Stimulated activated CD4-positive, alpha-beta T cell treated with anti-CD3 and anti-CD28 coated beads, Interleukin-1b, Interleukin-23, amount 100 ng/mL, for 4 hours (primary cell): ENCODE data around the gene NELL1.

ENCODE experiments used
- DNase-seq, 2 donors: peaks; one replicate each; pipeline ENCODE4 v3.0.0-alpha.2; 2020; ENCODE audit warnings: low read depth in 2 of 2

Gene NELL1

GRCh38 chr11:21481255-21481654 lies 811.9 kb downstream of the NELL1 start:
- no peak for DNase-seq

- DNase-seq = no peak
These were observed 814.7 kb downstream of the NELL1 start for GRCh38 chr11:21484039-21484438.

DNA sequence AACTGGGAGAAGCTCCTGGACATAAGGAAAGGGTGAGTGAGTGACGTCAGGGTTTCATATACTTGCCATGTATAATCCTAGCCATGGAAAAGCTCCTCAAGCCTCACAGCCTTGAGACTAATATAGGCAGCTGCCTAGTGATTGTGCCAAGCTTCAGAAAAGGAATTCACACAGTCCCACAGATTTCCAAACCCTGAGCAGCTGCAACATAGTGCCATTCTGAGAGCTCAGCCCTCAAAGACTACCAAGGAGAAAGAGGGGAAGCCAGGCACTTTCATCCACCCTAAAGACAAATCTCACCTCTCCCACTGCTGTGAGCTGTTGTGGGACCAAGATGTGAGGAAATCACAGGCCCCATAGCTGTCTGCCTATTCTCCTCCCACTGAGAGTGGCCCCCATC lies 815.6 kb downstream of the NELL1 start:
- DNase-seq = no peak

DNA sequence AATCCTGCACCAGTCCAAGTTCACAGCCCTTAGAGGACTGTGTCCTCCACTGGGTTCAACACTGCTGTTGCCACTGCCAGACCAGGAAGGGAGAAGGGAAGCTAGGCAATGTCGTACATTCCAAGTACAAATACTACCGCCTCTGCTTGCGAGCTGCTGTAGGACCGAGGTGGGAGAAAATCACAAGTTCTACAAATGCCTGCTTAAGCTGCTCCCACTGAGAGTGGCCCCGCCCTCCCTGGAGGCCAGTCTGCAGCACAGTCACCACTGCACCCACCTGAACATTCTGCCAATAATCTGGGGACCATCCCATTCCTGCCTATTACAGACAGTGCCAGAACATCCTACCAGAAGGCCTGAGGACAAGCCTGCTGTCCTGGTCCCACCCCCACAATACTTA lies 816.0 kb downstream of the NELL1 start:
- DNase-seq = no peak

DNA sequence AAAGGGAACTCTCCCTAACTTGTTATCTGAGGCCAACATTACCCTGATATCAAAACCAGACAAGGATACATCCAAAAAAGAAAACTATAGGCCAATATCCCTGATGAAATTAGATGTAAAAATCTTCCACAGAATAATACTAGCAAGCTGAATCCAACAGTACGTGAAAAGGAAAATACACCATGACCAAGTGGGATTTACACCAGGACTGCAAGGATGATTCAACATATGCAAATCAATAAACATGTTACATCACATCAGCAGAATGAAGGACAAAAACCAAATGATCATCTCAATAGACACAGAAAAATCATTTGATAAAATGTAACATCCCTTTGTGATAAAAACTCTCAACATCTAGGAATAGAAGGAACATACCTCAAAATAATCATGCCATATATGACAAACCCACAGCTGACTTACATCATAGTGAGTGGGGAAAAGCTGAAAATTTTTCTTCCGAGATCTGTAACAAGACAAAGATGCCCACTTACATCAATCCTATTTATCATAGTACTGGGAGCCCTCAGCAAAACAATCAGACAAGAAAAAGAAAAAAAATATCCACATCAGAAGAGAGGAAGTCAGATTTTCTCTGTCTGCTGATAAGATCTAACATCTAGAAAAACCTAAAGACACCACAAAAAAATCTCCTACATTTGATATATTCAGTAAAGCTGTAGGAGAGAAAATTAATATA lies 820.2 kb downstream of the NELL1 start:
- no peak for DNase-seq

DNA sequence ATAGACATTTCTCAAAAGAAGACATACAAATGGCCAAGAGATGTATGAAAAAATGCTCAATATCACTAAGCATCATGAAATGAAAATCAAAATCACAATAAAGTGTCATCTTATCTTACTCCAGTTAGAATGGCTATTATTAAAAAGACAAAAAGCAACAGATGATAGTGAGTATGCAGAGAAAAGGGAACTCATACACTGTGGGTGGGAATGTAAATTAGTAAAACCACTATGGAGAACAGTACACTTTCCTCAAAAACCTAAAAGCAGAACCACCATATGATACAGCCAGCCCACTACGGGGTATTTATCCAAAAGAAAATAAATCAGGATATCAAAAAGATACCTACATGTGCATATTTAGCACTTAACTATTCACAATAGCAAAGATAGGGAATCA lies 823.5 kb downstream of the NELL1 start:
- DNase-seq = no peak

GRCh38 chr11:21494946-21495345 lies 825.6 kb downstream of the NELL1 start:
- DNase-seq = no peak

GRCh38 chr11:21495879-21496278 lies 826.5 kb downstream of the NELL1 start:
- DNase-seq = no peak

- no peak for DNase-seq
These were observed 831.9 kb downstream of the NELL1 start for GRCh38 chr11:21501245-21501644.

GRCh38 chr11:21505070-21505469 lies 835.7 kb downstream of the NELL1 start:
- DNase-seq = no peak

DNA sequence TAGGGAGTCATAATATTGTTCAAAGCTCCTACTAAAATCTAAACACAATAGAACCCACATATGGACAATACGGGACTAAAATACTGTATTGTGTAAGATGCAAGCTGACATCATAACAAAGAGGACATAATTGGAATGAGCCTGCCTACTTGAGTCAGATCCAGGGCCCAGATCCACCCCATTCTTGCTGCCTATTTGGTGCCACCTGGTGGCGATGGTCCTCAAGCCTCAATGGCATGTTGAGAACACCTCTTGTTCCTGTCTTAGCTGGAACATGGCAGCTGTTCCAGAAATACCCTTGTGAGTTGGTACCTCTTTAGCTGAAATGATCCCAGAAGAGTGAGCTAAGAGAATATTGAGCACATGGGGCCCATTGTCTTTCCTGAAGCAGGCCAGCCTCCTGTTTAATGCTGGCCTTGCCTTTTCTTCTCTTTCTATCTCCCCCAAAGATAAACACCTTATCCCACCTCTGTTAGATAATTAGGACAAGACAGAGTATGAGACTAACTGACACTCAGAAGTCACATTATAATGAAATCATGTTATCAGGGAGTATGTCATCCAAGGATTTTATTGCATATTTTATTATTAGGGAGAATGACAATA lies 842.6 kb downstream of the NELL1 start:
- DNase-seq = peak in 1 of 2 donors; percentile 1

DNA sequence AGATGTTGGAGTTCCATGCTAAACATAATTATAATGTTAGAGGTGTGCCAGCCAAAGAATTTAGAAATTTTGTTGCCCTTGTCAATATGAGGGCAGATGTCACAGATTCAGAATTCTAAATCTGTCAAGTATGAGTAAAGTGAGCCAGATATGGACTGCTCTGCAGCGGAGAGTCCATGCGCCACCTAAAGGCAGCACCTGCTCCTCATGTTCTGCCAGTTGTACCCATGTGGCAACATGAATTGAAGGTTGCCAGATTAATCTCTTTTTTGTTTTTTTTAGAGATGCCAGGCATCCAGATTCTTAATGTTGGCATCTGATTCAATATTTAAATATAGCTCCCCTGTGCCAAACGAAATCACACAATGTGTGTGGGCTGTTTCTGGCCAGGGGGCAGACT lies 844.9 kb downstream of the NELL1 start:
- no peak for DNase-seq

- DNase-seq = no peak
These were observed 850.9 kb downstream of the NELL1 start for GRCh38 chr11:21520244-21520643.

DNA sequence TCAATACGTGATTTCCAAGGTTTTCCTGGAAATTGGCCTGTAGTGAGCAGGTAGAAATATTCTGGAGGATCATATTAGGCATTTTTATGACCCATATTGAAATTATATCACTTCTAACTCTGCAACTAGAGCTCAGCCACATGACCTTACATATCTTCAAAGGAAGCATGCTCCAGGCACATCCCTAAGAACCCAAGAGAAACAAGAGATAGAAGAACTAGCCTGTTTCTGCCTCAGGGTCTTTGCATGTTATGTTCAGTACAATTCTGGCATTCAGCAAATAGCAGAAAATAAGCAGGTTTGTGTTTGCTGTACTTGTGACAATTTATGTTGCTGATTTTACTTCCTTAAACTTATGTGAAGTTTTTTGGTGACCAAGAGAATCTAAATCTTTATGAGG lies 859.8 kb downstream of the NELL1 start:
- DNase-seq = no peak

DNA sequence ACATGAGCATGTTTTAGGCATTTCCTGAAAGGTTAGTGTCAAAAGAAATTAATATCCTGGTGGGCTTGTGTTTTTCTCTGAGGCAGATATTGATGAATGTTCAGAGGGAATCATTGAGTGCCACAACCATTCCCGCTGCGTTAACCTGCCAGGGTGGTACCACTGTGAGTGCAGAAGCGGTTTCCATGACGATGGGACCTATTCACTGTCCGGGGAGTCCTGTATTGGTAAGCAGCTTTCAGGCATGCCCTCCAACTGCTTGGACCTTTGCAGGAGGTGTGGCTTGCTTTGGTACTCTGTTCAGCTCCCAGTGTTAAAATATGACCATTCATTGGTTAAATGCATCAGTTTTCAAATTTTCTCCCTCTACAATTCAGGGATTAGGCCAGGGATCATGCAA lies 864.9 kb downstream of the NELL1 start:
- DNase-seq = no peak

DNA sequence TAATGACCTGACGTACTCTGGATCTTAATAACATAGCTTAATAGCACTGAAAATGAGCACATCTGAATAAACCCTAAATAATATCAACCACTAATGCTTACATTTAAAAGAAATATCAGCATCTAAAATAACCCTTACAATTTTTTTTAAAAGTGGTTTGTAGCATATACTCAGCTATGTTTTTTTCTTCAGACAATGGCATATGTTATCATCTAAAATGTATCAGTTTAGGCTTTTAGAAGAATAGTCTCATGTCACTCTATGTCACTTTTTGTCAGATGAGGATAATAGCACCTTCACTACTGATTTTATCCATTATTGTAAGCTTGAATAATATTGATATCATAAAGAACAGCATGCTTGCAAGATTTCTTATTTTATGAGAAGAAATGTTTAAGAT lies 868.6 kb downstream of the NELL1 start:
- no peak for DNase-seq

- no peak for DNase-seq
These were observed 871.9 kb downstream of the NELL1 start for GRCh38 chr11:21541187-21541751.

GRCh38 chr11:21543901-21544300 lies 874.5 kb downstream of the NELL1 start:
- DNase-seq = no peak

DNA sequence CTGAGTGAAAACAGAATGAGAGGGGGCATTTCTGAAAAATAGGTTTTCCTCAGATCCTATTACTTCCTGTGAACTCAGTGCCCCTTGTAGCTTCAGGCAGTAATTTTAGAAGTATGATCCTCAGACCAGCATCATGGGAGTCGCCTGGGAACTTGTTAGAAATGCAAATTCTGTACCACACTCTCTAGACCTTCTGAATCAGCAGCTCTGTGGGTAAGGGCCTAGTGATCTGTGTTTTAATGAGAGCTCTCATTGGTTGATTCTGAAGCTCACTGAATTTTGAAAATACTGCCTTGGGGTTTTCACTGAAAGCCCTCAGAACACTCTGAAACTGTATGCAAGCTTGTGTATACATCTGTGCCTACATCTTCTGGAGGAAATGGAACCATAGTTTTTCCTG lies 876.3 kb downstream of the NELL1 start:
- DNase-seq = no peak

GRCh38 chr11:21546703-21547102 lies 877.3 kb downstream of the NELL1 start:
- no peak for DNase-seq

- DNase-seq = no peak
These were observed 883.5 kb downstream of the NELL1 start for GRCh38 chr11:21552911-21553310.

- no peak for DNase-seq
These were observed 884.4 kb downstream of the NELL1 start for GRCh38 chr11:21553795-21554194.

DNA sequence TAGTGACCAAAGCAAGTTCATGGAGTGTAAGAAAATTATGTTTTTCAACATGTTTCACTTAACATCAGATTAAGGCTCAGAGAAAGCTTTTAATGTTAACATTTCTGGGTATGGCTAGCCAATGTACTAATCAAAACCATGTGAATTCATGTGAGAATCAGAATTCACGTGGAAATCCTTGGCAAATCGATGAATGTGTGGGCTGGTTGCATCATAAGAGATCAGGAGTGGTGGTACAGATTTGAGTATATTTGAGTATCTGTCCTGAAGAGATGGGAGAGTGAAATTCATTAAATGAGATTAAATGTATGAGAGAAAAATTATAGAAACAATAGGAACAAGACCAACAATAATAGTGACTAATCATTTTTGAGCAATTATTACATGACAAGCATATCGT lies 884.9 kb downstream of the NELL1 start:
- DNase-seq = no peak

GRCh38 chr11:21556926-21557325 lies 887.5 kb downstream of the NELL1 start:
- no peak for DNase-seq
